Measurements from ENCODE around the gene PACSIN1.

Gene PACSIN1

GRCh38 chr6:34544052-34544604, 78.3 kb downstream of the PACSIN1 start:
- Histone ChIP-seq H3K36me3 (no peaks in the 10 kb centered on the region), H3K4me3 (ENCODE audit: low read depth, low read length) (no peak overlapping the region), H3K27me3 (no peaks in the 10 kb centered on the region)

GRCh38 chr6:34544776-34545471, 79.0 kb downstream of the PACSIN1 start:
- no peak for TF ChIP-seq CTCF (IDR thresholded peaks at IDR 0.05; ENCODE audit: low read depth, low read length)
- Histone ChIP-seq H3K4me3 (ENCODE audit: low read depth, low read length) (no peak overlapping the region), H3K36me3 (no peaks in the 10 kb centered on the region), H3K27me3 (no peaks in the 10 kb centered on the region), H3K4me1 (no peaks in the 10 kb centered on the region), H3K9me3 (no peaks in the 10 kb centered on the region)
- no peak for DNase-seq

More at GRCh38 chr6:34544052-34544604, 78.3 kb downstream of the PACSIN1 start:
- TF ChIP-seq CTCF (IDR thresholded peaks at IDR 0.05; ENCODE audit: low read depth, low read length), result no peak
- H3K9me3 ChIP-seq, result no peaks in the 10 kb centered on the region
- no peaks in the 10 kb centered on the region for H3K4me1 ChIP-seq
- DNase-seq, result no peak

- Histone ChIP-seq H3K27me3 (no peaks in the 10 kb centered on the region), H3K36me3 (no peaks in the 10 kb centered on the region), H3K4me3 (ENCODE audit: low read depth, low read length) (no peak overlapping the region), H3K9me3 (no peaks in the 10 kb centered on the region), H3K4me1 (no peaks in the 10 kb centered on the region)
- DNase-seq, result peak; percentile 44
- no peak for TF ChIP-seq CTCF (IDR thresholded peaks at IDR 0.05; ENCODE audit: low read depth, low read length)
These were observed 80.9 kb downstream of the PACSIN1 start for GRCh38 chr6:34546551-34547321.

- H3K4me3 ChIP-seq (ENCODE audit: low read depth, low read length), result no peak overlapping the region
These were observed 82.1 kb downstream of the PACSIN1 start for GRCh38 chr6:34547701-34548644.

More at GRCh38 chr6:34547701-34548644, 82.1 kb downstream of the PACSIN1 start:
- Histone ChIP-seq H3K4me1 (no peaks in the 10 kb centered on the region), H3K27me3 (no peaks in the 10 kb centered on the region), H3K36me3 (no peaks in the 10 kb centered on the region), H3K9me3 (no peaks in the 10 kb centered on the region)
- no peak for DNase-seq
- no peak for TF ChIP-seq CTCF (IDR thresholded peaks at IDR 0.05; ENCODE audit: low read depth, low read length)
